NB4 (cell line): Measurements from ENCODE around the gene TMEM38A.
"Not testable (repeated sequence)": the region's sequence is repeated elsewhere in the genome, so short reads cannot be mapped to it uniquely, and the experiment has no call there.

Experiments used
- DNase-seq: peaks from one replicate; pipeline ENCODE4 v3.0.0; 2010; ENCODE audit warnings: low read depth
- H3K4me3 ChIP-seq: one replicate; pipeline ENCODE4 v1.5.1; 2011; ENCODE audit warnings: mild to moderate bottlenecking, low read depth, low read length, moderate library complexity
- MYC ChIP-seq: IDR thresholded peaks from 2 replicates; pipeline ENCODE4 v1.6.1; 2011; ENCODE audit warnings: low read depth, low read length
- POLR2A ChIP-seq: IDR thresholded peaks from 2 replicates; pipeline ENCODE4 v1.6.1; 2011; ENCODE audit warnings: mild to moderate bottlenecking; ENCODE audit not compliant: insufficient read length; ENCODE audit errors: extremely low read depth
- TF ChIP-seq, protein P1 (sequence below): IDR thresholded peaks from 2 replicates; pipeline ENCODE4 v1.6.1; 2011; ENCODE audit warnings: low read depth, low read length
- TF ChIP-seq, protein P2 (sequence below): IDR thresholded peaks from one replicate; pipeline ENCODE4 v1.5.1; 2012; ENCODE audit warnings: low read depth, low read length

Gene TMEM38A

GRCh38 chr19:16659832-16660708 lies 869 bp upstream of the TMEM38A start, which contains the start of gene SMIM7:
TSS of gene SMIM7 (minus strand) at chr19:16660144. CDS start at chr19:16660110, 34 bp downstream.
- TF ChIP-seq, protein P1, sequence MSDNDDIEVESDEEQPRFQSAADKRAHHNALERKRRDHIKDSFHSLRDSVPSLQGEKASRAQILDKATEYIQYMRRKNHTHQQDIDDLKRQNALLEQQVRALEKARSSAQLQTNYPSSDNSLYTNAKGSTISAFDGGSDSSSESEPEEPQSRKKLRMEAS: peak; percentile 92
- peak; percentile 75 for TF ChIP-seq MYC
- TF ChIP-seq, protein P2, sequence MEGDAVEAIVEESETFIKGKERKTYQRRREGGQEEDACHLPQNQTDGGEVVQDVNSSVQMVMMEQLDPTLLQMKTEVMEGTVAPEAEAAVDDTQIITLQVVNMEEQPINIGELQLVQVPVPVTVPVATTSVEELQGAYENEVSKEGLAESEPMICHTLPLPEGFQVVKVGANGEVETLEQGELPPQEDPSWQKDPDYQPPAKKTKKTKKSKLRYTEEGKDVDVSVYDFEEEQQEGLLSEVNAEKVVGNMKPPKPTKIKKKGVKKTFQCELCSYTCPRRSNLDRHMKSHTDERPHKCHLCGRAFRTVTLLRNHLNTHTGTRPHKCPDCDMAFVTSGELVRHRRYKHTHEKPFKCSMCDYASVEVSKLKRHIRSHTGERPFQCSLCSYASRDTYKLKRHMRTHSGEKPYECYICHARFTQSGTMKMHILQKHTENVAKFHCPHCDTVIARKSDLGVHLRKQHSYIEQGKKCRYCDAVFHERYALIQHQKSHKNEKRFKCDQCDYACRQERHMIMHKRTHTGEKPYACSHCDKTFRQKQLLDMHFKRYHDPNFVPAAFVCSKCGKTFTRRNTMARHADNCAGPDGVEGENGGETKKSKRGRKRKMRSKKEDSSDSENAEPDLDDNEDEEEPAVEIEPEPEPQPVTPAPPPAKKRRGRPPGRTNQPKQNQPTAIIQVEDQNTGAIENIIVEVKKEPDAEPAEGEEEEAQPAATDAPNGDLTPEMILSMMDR: no peak
- TF ChIP-seq POLR2A: peak; percentile 96

DNA sequence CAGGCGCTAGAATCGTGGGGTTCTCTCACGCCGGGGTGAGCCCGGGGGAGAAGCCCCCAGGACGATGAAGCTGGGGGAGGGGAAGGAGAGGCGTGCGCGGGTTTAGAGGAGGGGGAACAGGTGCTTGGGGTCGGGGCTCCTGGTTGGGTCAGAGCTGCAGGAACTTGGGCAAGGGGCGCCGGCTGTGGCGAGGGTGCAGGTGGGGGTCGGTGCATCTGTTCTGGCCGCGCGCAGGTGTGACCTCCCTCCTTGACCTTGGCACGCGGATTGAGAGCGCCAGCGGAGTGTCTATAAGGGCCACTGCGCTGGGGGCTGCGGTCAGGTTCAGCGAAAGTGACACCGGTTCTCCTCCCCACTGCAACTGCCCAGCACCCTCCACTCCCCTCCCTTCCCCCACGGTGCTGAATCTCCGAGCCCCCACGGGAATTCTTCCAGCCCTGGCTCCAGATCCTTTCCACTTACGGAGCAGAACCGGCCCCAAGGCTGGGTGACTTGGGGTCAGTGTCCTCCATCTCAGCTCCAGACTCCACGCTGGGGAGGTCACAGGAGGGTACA lies 618 bp downstream of the TMEM38A start:
- H3K4me3 ChIP-seq: peak overlapping the region; percentile 41
- TF ChIP-seq POLR2A (no peak), MYC (no peak)
- TF ChIP-seq, protein P2: no peak
- TF ChIP-seq, protein P1: no peak
- peak; percentile 25 for DNase-seq

More at GRCh38 chr19:16659832-16660708, 869 bp upstream of the TMEM38A start, which contains the start of gene SMIM7:
- peak; percentile 98 for DNase-seq
- H3K4me3 ChIP-seq: peak within 1 kb of the TSS; percentile 87

DNA sequence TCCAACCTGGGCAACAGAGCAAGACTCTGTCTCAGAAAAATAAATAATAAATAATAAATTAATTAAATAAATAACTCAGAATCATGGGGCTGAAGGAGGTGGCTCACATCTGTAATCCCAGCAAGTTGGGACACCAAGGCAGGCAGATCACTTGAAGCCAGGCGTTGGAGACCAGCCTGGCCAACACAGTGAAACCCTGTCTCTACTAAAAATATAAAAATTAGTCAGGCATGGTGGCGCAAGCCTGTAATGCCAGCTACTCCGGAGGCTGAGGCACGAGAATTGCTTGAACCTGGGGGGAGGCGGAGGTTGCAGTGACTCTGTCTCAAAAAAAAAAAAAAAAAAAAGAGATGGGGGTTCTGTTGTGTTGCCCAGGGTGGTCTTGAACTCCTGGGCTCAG lies 7.2 kb downstream of the TMEM38A start:
- TF ChIP-seq MYC (no peak), POLR2A (no peak)
- TF ChIP-seq, protein P2: no peak
- TF ChIP-seq, protein P1: no peak
- no peak for DNase-seq
- H3K4me3 ChIP-seq: no peak overlapping the region

GRCh38 chr19:16668702-16669101 lies 7.8 kb downstream of the TMEM38A start:
- not testable (repeated sequence) for DNase-seq, H3K4me3 ChIP-seq

GRCh38 chr19:16670291-16670690 lies 9.4 kb downstream of the TMEM38A start:
- TF ChIP-seq POLR2A: no peak
- DNase-seq: no peak
- no peak overlapping the region for H3K4me3 ChIP-seq

GRCh38 chr19:16671652-16672274 lies 10.8 kb downstream of the TMEM38A start:
- TF ChIP-seq, protein P2: no peak
- TF ChIP-seq, protein P1: no peak
- TF ChIP-seq POLR2A (no peak), MYC (no peak)
- DNase-seq: no peak
- no peak overlapping the region for H3K4me3 ChIP-seq
